Measurements from ENCODE around the gene ZC3H11A. TPM values are rescaled to one million over a fixed set of nuclear protein-coding genes. Genes with fewer than 3 reads are reported as not detected.
"Not testable (repeated sequence)": the region's sequence is repeated elsewhere in the genome, so short reads cannot be mapped to it uniquely, and the experiment has no call there.

Gene ZC3H11A
- total and polyA plus RNA-seq, 8 donors = 60.0 to 177 (median 147) TPM

GRCh38 chr1:203778789-203779188 is 16.6 kb upstream of the ZC3H11A start:
- Histone ChIP-seq H3K36me3 (no peaks in the 10 kb centered on the region), H3K4me3 (no peak overlapping the region), H3K27me3 (no peaks in the 10 kb centered on the region), H3K9me3 (no peaks in the 10 kb centered on the region), H3K27ac (no peak overlapping the region), H3K4me1 (no peaks in the 10 kb centered on the region)
- intact Hi-C loops (cut with DNase I) = no loop called here
- no peak for TF ChIP-seq CTCF (IDR thresholded peaks at IDR 0.05)
- DNase-seq (no peak), ATAC-seq (no peak)

- no peaks in the 10 kb centered on the region for H3K27me3 ChIP-seq
- TF ChIP-seq CTCF (IDR thresholded peaks at IDR 0.05) = no peak
- intact Hi-C loops (cut with DNase I) = no loop called here
- DNase-seq (no peak), ATAC-seq (no peak)
- H3K36me3 ChIP-seq = no peaks in the 10 kb centered on the region
- H3K9me3 ChIP-seq = no peaks in the 10 kb centered on the region
- H3K27ac ChIP-seq = no peak overlapping the region
- no peak overlapping the region for H3K4me3 ChIP-seq
- no peaks in the 10 kb centered on the region for H3K4me1 ChIP-seq
Measured at GRCh38 chr1:203781962-203782361, 13.5 kb upstream of the ZC3H11A start.

- ATAC-seq = no peak
- no peaks in the 10 kb centered on the region for H3K27me3 ChIP-seq
- H3K4me1 ChIP-seq = peaks cover 0 to 6% of the 10 kb centered on the region in 2 donors
- H3K27ac ChIP-seq = no peak overlapping the region
- no peak overlapping the region for H3K4me3 ChIP-seq
- H3K36me3 ChIP-seq = no peaks in the 10 kb centered on the region
- no peaks in the 10 kb centered on the region for H3K9me3 ChIP-seq
- intact Hi-C loops (cut with DNase I) = no loop called here
- no peak for DNase-seq
- TF ChIP-seq CTCF (IDR thresholded peaks at IDR 0.05) = no peak
Measured at GRCh38 chr1:203789966-203790365, 5.5 kb upstream of the ZC3H11A start.

- H3K9me3 ChIP-seq = no peaks in the 10 kb centered on the region
- no peak overlapping the region for H3K4me3 ChIP-seq
- H3K27me3 ChIP-seq = no peaks in the 10 kb centered on the region
- no peak for ATAC-seq
- H3K4me1 ChIP-seq = peaks cover 0 to 10% of the 10 kb centered on the region in 2 donors
- TF ChIP-seq CTCF (IDR thresholded peaks at IDR 0.05) = no peak
- intact Hi-C loops (cut with DNase I) = no loop called here
- no peak for DNase-seq
- H3K36me3 ChIP-seq = no peaks in the 10 kb centered on the region
- no peak overlapping the region for H3K27ac ChIP-seq
Measured at GRCh38 chr1:203791498-203791897, 3.9 kb upstream of the ZC3H11A start.

- H3K27me3 ChIP-seq = no peaks in the 10 kb centered on the region
- ATAC-seq (peak; percentile 8), DNase-seq (peak in 1 of 4 donors; percentile 26)
- intact Hi-C loops (cut with DNase I) = no loop called here
- H3K27ac ChIP-seq = no peak overlapping the region
- no peak overlapping the region for H3K4me3 ChIP-seq
- TF ChIP-seq CTCF (IDR thresholded peaks at IDR 0.05) = no peak
- no peaks in the 10 kb centered on the region for H3K9me3 ChIP-seq
- H3K36me3 ChIP-seq = peaks cover 0 to 1% of the 10 kb centered on the region in 2 donors
- H3K4me1 ChIP-seq = peaks cover 9 to 20% of the 10 kb centered on the region in 2 donors
Measured at GRCh38 chr1:203792486-203792885, 2.9 kb upstream of the ZC3H11A start.

- H3K27ac ChIP-seq; ATAC-seq; H3K27me3 ChIP-seq; intact Hi-C loops (cut with DNase I); H3K9me3 ChIP-seq; DNase-seq; H3K36me3 ChIP-seq; H3K4me3 ChIP-seq: not testable (repeated sequence)
- H3K4me1 ChIP-seq = peaks cover 9 to 31% of the 10 kb centered on the region in 2 donors
Measured at GRCh38 chr1:203793561-203793960, 1.9 kb upstream of the ZC3H11A start.

All from left lung (tissue), 10 donors.